Keratinocyte (primary cell): ENCODE results near the gene MT1B. TPM values are rescaled to one million over a fixed set of nuclear protein-coding genes. Genes with fewer than 3 reads are reported as not detected.
A peak's percentile ranks its signal among the peaks of the same experiment; 100 is the strongest.

Experiments
- DNase-seq: peaks from one replicate; pipeline ENCODE4 v3.0.0-alpha.2; 2011; ENCODE audit warnings: low read depth, missing footprints, low spot score
- FAIRE-seq: peaks from 2 replicates; lab custom pipeline; 2011; peaks lifted over from hg19 to GRCh38; lab: Jason Lieb, UNC
- H2AFZ ChIP-seq: 2 replicates; pipeline ENCODE4 v1.6.0; 2012; ENCODE audit warnings: low read length, control low read depth, inconsistent platforms; ENCODE audit not compliant: control insufficient read depth
- H3K27ac ChIP-seq: 2 replicates; pipeline ENCODE4 v1.5.1; 2011; ENCODE audit warnings: low read length; ENCODE audit not compliant: control insufficient read depth, insufficient read depth
- H3K27me3 ChIP-seq: 3 replicates; pipeline ENCODE4 v1.6.0; 2011; ENCODE audit warnings: low read length; ENCODE audit not compliant: control insufficient read depth, insufficient read depth; ENCODE audit errors: extremely low read depth
- H3K36me3 ChIP-seq, 2 experiments: 2 replicates in 1 of 2; 3 replicates in 1 of 2; pipeline ENCODE4 v1.5.1; 2011; ENCODE audit warnings: low read length in 2 of 2, mild to moderate bottlenecking in 1 of 2; ENCODE audit not compliant: control insufficient read depth in 2 of 2, insufficient read depth in 2 of 2; ENCODE audit errors: extremely low read depth in 1 of 2
- H3K4me1 ChIP-seq: 3 replicates; pipeline ENCODE4 v1.5.1; 2011; ENCODE audit warnings: low read length; ENCODE audit not compliant: control insufficient read depth, insufficient read depth; ENCODE audit errors: extremely low read depth
- H3K4me2 ChIP-seq: 3 replicates; pipeline ENCODE4 v1.6.0; 2011; ENCODE audit warnings: low read depth, low read length; ENCODE audit not compliant: control insufficient read depth, insufficient read depth; ENCODE audit errors: extremely low read depth
- H3K4me3 ChIP-seq, 3 experiments: fragments of 200-600 bp in 1 of 3; sonication (generic) in 1 of 3; 2 replicates in 2 of 3; 3 replicates in 1 of 3; pipeline ENCODE4 v1.5.1; 2011 to 2016; ENCODE audit warnings: low read length in 3 of 3, mild to moderate bottlenecking in 3 of 3, control low read depth in 2 of 3, inconsistent platforms in 1 of 3, low read depth in 1 of 3, mixed read lengths in 1 of 3, mixed run types in 1 of 3, moderate library complexity in 1 of 3; ENCODE audit not compliant: control insufficient read depth in 2 of 3, insufficient read depth in 2 of 3; ENCODE audit errors: extremely low read depth in 1 of 3
- H3K79me2 ChIP-seq: 2 replicates; pipeline ENCODE4 v1.6.0; 2012; ENCODE audit warnings: low read length; ENCODE audit not compliant: control insufficient read depth, insufficient read depth
- H3K9ac ChIP-seq: 3 replicates; pipeline ENCODE4 v1.6.0; 2011; ENCODE audit warnings: low read length; ENCODE audit not compliant: control insufficient read depth, insufficient read depth; ENCODE audit errors: extremely low read depth
- H3K9me1 ChIP-seq: 3 replicates; pipeline ENCODE4 v1.6.0; 2011; ENCODE audit warnings: low read length; ENCODE audit not compliant: control insufficient read depth, insufficient read depth; ENCODE audit errors: extremely low read depth
- H3K9me3 ChIP-seq: 2 replicates; pipeline ENCODE4 v1.5.1; 2012; ENCODE audit warnings: low read depth, low read length; ENCODE audit not compliant: control insufficient read depth
- H4K20me1 ChIP-seq: 3 replicates; pipeline ENCODE4 v1.6.0; 2011; ENCODE audit warnings: low read length; ENCODE audit not compliant: control insufficient read depth, insufficient read depth; ENCODE audit errors: extremely low read depth
- EZH2 ChIP-seq: IDR thresholded peaks from one replicate; pipeline ENCODE4 v1.6.1; 2012; ENCODE audit warnings: inconsistent platforms, mild to moderate bottlenecking, low read length, moderate library complexity
- dilution Hi-C: fragments of 300-500 bp; cut with MboI; formaldehyde crosslinking; loops from one replicate; pipeline ENCODE4 v1.7.0; 2020; ENCODE audit warnings: low sequenced_read_pairs; ENCODE audit not compliant: extremely low pct_ligation_motif_present
- polyA plus RNA-seq, 5 experiments: library from polyadenylated mRNA; depleted of rRNA in 3 of 5; stranded (reverse) in 3 of 5; stranded (forward) in 1 of 5; unstranded in 1 of 5; fragments of >200 nt; gene quantifications; 1 replicate in 1 of 5; 2 replicates in 3 of 5; 3 replicates in 1 of 5; pipeline versions ENCODE4 v1.2.1 to v1.2.3, GENCODE V29; 2011 to 2012; ENCODE audit warnings: missing spikeins in 2 of 5, low read depth in 1 of 5, low replicate concordance in 1 of 5
- TF ChIP-seq, protein P1 (sequence below), 3 experiments: IDR thresholded peaks in 1 of 3; conservative IDR thresholded peaks in 1 of 3; optimal IDR thresholded peaks in 1 of 3; 2 replicates in 2 of 3; 3 replicates in 1 of 3; pipeline versions ENCODE3 to v1.5.1; 2011; ENCODE audit warnings: low read length in 3 of 3, mild to moderate bottlenecking in 3 of 3, moderate library complexity in 2 of 3, control low read depth in 1 of 3, inconsistent platforms in 1 of 3; ENCODE audit not compliant: insufficient read depth in 2 of 3; ENCODE audit errors: extremely low read depth in 1 of 3

Gene MT1B
- polyA plus RNA-seq, 1 donor (not counting 4 experiments of a cell fraction or from before 2014, with no cell fraction given): not detected

DNA sequence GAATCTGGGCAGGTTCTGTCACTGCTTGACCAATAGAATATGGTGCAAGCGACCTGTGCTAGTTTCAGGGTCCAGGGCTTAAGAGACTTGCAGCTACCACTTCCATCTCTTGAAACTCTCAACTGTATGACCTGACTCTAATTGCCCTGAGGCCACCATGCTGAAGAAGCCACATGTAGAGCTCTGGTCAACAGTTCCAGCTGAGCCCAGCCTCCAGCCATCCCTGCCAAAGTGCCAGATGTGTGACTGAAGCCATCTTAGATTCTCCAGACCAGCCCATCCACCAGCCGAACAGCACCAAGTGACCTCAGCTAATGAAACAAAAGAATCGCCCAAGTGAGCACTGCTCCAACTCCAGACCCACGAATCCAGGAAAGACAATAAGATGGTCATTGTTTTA, 46.7 kb upstream of the MT1B start:
- Histone ChIP-seq H3K4me2 (no peak overlapping the region), H4K20me1 (no peaks in the 10 kb centered on the region), H2AFZ (no peak overlapping the region), H3K4me3 (no peak overlapping the region), H3K79me2 (no peaks in the 10 kb centered on the region), H3K36me3 (no peaks in the 10 kb centered on the region), H3K27ac (peak overlapping the region; percentile 95), H3K9me1 (no peaks in the 10 kb centered on the region), H3K9me3 (no peaks in the 10 kb centered on the region), H3K4me1 (peaks cover 33% of the 10 kb centered on the region), H3K27me3 (no peaks in the 10 kb centered on the region), H3K9ac (no peak overlapping the region)
- dilution Hi-C loops: no loop called here
- FAIRE-seq (no peak), DNase-seq (no peak)
- TF ChIP-seq, protein P1, sequence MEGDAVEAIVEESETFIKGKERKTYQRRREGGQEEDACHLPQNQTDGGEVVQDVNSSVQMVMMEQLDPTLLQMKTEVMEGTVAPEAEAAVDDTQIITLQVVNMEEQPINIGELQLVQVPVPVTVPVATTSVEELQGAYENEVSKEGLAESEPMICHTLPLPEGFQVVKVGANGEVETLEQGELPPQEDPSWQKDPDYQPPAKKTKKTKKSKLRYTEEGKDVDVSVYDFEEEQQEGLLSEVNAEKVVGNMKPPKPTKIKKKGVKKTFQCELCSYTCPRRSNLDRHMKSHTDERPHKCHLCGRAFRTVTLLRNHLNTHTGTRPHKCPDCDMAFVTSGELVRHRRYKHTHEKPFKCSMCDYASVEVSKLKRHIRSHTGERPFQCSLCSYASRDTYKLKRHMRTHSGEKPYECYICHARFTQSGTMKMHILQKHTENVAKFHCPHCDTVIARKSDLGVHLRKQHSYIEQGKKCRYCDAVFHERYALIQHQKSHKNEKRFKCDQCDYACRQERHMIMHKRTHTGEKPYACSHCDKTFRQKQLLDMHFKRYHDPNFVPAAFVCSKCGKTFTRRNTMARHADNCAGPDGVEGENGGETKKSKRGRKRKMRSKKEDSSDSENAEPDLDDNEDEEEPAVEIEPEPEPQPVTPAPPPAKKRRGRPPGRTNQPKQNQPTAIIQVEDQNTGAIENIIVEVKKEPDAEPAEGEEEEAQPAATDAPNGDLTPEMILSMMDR (optimal IDR thresholded peaks at IDR 0.05 in 1 of 3, IDR thresholded peaks at IDR 0.05 in 1 of 3, conservative IDR thresholded peaks at IDR 0.05 in 1 of 3; ENCODE audit: extremely low read depth in 1 of 3, insufficient read depth in 2 of 3, low read length in 3 of 3): no peak
- no peak for TF ChIP-seq EZH2

DNA sequence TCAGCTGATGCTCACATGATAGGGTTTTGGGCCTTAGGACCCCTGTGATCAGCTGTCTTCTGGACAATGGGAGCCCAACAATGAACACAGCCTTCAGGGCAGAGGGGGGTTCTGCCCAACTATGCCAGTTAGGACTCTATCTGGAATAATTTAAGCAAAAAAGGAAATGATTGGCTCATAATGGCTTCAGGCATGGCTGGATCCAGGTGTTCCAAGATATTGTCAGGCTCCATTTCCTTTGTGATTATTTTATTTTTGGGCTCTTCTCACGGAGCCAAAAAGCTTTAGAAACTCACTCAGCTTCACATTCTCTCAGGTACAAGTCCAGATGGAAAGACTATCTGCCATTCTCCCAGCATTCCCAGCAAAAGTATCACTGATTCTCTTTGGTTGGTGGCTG, 46.2 kb upstream of the MT1B start:
- Histone ChIP-seq H2AFZ (no peak overlapping the region), H3K9ac (no peak overlapping the region), H3K9me3 (no peaks in the 10 kb centered on the region), H3K27me3 (no peaks in the 10 kb centered on the region), H3K9me1 (no peaks in the 10 kb centered on the region), H3K4me3 (no peak overlapping the region), H3K36me3 (no peaks in the 10 kb centered on the region), H3K4me1 (peaks cover 38% of the 10 kb centered on the region), H4K20me1 (no peaks in the 10 kb centered on the region), H3K4me2 (peak overlapping the region; percentile 81), H3K79me2 (no peaks in the 10 kb centered on the region), H3K27ac (peak overlapping the region; percentile 95)
- no peak for DNase-seq
- dilution Hi-C loops: no loop called here
- FAIRE-seq: no peak
- no peak for TF ChIP-seq EZH2
- TF ChIP-seq, protein P1 (optimal IDR thresholded peaks at IDR 0.05 in 1 of 3, IDR thresholded peaks at IDR 0.05 in 1 of 3, conservative IDR thresholded peaks at IDR 0.05 in 1 of 3; ENCODE audit: extremely low read depth in 1 of 3, insufficient read depth in 2 of 3, low read length in 3 of 3): no peak
